Glomerular visceral epithelial cell (primary cell): Measurements from ENCODE around the gene CRIP2.

Source experiments
- DNase-seq: peaks from one replicate; pipeline ENCODE4 v3.0.0-alpha.2; 2016; ENCODE audit errors: extremely low spot score

Gene CRIP2

DNA sequence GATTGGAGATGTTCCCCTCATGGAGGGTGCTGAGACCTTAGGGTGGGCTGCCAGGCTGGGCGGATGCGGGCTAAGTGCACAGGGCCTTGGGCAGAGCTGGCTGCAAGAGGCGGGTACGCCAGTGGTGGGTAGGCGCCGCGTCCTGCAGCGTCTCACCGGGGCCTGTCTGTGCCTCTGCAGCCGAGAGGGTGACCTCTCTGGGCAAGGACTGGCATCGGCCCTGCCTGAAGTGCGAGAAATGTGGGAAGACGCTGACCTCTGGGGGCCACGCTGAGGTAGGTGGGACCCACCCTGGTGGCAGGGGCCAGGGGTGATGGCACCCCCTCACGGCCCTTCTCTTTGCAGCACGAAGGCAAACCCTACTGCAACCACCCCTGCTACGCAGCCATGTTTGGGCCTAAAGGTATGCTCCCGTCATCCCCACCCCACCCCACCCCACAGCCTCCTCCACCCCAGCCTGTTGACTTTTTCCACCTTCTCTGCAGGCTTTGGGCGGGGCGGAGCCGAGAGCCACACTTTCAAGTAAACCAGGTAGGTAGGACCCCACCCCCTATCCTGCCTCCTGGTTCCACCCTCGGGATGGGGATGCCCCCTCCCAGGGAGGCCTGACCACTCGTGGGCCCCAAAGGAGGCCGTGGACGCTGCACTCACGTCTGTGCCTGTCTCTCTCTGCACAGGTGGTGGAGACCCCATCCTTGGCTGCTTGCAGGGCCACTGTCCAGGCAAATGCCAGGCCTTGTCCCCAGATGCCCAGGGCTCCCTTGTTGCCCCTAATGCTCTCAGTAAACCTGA is 13.6 kb downstream of the CRIP2 start:
- DNase-seq, result no peak

DNA sequence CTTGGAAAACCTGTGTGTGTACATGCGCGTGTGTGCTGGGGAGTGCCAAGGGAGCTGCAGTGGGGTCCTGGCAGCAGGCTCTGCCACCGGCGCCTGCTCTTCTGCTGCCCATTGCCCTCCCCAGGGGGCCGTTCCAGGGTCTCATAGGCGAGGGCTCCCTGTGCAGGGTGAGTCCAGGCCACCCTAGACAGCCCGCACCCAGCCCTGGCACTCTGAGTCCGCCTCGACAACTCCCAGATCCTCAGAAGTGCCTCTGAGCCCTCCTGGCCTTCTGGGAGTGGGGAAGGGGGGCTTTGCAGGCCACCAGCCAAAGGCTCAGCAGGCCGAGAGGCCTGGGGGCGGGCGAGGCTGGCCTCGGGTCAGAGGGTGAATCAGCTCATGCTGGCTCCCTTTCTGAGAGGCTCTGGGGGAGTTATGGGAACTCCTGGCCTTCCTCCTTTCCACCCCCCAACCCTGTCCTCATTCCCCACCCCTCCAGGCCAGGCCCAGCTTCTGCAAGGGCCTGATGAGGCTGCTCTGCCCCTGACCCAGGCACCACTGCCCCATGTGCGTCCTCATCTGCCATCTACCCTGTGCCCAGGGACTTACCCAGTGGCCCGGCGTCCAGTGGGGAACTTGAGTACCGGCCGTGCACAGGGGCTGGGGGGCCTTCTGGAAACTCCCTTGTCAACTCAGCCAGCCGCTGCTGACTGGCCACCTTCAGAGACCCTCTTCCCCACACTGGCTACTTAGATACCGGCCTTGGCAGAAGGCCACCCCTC is 14.3 kb downstream of the CRIP2 start:
- no peak for DNase-seq

GRCh38 chr14:105489542-105490266 is 15.1 kb downstream of the CRIP2 start:
- peak; percentile 91 for DNase-seq

DNA sequence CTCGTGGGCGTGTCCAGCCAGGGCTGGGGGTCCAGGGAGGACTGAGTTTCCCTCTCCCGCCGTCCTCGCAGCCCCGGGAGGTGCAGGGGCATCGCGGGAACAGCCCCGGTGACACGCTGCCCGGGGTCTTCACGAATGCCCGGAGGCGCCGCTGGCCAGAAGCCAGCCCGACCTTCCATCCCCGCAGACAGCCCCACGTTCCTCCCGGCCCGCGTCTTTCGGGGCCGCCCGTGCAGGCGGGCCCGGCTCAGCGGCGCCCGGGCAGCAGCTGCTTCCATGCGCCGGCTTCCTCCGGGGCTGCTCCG is 15.6 kb downstream of the CRIP2 start:
- DNase-seq, result peak; percentile 24

GRCh38 chr14:105490572-105491365 is 16.1 kb downstream of the CRIP2 start, which contains the start of gene TEDC1:
TEDC1 (plus strand) TSS chr14:105491246; CDS start chr14:105491376, 130 bp downstream.
- peak; percentile 100 for DNase-seq

DNA sequence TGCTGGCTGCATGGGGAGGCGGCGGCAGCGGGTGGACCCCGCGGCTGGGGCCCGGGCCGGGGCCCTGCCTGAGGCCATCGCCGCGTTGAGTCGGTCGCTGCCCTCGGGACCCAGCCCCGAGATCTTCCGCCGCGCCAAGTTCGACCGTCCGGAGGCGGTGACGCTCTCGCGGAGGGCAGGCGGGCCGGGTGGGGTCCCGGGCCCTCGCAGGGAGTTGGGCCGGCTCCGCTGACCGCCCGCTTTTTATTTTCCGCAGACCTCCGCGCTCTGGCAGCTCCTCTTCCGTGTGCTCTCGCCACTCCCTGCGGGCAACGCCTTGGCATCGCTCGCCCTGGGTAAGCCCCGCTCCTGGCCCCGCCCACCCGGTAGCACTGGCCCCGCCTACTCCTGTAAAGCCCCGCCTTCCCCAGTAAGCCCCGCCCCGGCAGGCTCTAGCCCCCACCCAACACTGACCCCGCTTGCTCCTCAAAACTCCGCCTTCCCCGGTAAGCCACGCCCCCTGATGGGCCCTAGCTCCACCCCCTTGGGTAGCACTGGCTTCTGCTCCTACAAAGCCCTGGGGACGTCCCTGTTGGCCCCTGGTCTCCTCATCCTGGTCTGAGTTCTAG is 16.8 kb downstream of the CRIP2 start:
- DNase-seq, result peak; percentile 81

DNA sequence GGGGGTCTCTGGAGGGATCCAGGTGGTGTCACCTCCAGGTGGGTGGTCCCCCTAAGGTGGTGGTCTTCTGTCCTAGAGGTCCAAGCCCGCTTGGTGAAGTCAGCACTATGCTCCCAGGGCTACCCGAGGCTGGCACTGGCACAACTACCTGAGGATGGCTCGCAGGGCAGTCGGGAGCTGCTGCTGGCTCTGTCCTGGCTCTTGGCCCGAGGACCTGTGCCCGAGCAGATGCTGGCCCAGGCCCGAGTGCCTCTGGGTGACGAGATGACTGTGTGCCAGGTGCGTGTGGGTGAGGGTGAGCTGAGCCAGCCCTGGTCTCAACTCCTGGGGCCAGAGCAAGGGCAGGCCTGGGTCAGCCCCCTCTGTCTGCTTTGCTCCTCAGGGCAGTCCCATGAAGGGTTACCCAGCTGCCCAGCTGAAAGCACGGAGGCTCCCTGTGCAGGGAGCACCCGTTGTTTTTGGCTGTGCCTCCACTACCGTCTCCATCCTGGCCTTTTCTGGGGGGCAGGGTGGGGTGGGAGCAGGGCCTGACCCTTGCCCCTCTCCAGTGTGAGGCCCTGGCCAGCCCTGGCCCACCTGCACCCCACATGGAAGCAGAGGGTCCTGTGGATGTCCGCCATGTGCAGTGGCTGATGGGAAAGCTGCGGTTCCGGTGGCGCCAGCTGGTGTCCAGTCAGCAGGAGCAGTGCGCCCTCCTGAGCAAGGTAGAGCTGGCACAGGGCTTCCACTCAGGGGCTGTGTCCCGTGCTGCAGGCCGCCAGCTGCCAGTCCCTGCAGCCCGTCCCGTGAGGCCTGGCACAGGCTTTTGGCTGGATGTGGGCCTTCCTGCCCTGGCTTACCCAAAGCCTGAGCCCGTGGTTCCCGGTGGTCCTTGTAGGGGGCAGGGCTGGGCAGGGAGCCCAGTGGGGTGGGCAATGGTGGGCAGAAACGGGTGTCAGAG is 17.7 kb downstream of the CRIP2 start:
- no peak for DNase-seq

DNA sequence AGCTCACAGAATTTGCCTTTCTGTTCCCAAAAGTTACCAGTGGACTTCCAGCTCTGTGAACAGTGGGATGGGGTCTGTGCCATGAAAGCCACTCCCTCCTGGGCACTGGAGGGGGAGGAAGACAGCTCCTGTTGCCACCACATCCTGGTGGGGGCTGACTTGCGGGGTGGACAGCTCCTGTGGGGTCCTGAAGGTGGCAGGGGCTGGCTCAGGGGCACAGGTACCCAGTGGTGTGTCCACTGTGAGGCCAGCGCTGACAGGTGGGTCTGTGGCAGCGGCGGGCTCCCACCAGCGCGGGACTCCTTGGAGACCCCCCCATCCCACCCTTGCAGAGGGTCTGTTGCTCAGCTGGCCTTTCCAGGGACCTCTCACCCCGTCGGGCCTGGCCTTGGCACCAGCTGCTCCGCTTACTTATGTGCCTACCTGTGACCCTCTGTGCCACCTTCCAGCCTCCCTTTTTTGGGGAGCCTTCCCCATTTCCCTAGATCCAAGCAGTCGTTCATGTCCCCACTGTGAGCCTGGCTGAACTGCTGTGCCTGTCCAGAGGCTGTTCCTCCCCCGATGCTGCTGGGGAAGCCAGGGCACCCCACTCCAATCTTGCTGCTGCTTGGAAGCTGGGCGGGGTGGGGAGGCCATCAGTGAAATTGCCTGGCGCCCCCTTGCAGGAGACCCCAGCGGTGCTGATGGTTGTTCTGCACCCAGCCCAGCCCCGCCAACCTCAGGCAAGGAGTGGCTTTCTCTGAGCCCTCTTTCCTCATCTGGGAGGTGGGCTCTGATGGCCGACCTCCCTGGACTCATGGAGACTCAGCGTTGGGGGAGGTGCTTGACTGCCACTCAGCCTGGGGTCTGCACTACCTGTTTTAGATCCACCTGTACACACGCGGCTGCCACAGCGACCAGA is 18.6 kb downstream of the CRIP2 start:
- no peak for DNase-seq

DNA sequence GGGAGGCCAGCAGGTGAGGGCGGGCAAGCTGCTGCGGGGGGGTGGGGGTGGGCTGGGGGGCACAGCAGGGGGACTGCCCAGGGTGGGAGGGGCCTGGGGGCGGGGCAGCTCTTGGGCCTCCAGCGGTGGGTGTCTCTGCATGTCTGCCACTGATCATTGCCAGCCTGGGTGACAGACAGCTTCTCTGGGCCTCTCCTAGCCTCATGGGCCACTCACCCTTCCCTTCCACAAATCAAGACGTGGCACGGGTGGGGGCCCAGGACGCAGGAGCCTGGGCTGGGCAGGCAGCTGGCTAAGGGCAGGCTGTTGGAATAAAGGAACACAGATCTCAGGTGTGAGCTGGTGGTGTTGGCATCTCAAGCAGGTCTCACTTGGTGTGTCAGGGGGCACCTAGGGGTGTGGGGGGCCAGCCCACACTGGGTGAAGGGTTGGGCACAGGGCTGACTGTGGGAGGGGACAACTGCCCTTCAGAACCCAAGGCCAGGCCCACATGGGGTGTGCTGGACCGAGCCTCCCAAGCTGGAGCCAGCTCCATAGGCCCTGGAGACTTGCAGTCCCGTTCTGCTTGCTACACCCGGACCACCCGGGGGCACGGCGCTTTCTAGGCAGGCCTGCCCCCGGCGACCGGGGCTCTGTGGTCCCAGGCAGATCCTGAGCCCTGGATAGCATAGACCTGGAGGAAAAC is 19.4 kb downstream of the CRIP2 start:
- DNase-seq, result no peak

DNA sequence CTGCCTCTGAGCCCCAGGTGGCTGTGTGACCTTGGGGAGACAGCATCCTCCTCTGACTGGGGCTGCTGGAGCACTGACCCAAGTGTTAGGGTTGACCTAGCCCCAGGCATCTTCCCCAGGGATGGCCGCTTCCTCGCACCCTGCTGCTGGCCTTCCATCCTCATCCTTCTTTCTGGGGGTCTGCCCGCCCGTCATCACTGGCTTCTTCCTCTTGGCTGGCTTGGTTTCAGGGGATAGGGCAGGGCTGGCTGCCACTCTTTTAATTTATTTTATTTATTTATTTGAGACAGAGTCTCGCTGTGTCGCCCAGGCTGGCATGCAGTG is 19.9 kb downstream of the CRIP2 start:
- DNase-seq, result no peak

GRCh38 chr14:105495101-105495989 is 20.7 kb downstream of the CRIP2 start:
- no peak for DNase-seq

- no peak for DNase-seq
These were observed 21.6 kb downstream of the CRIP2 start for GRCh38 chr14:105495990-105496830.

- no peak for DNase-seq
These were observed 22.4 kb downstream of the CRIP2 start for GRCh38 chr14:105496831-105497591.

DNA sequence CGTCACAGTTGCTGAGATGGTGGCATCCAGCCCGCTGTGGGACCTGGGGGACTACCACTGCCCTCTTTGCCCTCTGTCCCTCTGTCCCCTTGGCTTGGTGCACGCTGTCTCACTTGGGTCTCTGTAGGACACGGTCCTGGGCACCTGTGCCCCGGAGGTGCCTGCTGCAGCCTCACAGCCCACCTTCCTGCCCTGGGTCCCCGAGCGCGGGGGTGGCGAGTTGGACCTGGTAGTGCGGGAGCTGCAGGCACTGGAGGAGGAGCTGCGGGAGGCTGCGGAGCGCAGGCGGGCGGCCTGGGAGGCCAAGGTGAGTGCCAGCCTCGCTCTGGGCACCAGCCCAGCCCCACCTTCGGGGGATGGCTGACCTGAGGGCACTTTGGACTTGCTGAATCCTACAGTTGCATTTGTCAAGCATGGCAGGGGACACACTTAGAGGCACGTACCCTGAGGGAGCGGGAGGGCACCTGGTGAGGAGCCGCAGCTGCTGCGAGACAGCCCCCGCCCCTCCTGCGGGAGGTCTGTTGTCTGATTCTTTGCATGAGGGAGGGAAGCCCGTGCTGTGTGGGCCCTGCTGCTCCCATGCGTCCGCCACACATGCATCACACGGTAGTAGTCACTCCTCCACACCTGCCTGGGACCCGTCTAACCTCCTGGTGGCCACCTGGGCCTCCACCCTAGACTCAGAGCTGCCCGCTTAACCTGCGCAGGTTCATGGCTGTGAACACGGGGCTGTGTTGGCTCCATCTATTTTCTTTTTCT is 23.2 kb downstream of the CRIP2 start:
- no peak for DNase-seq
